Progenitor cell of endocrine pancreas (in vitro differentiated cells): ENCODE measurements around the gene APOO. TPM values are rescaled to one million over a fixed set of nuclear protein-coding genes. Genes with fewer than 3 reads are reported as not detected.
"Not testable (repeated sequence)": the region's sequence is repeated elsewhere in the genome, so short reads cannot be mapped to it uniquely, and the experiment has no call there.

Source experiments
- DNase-seq: peaks from one replicate; pipeline ENCODE4 v3.0.0; 2021; ENCODE audit warnings: low spot score; ENCODE audit not compliant: unreplicated experiment
- H3K27ac Mint-ChIP-seq: 2 replicates; pipeline ENCODE4 v1.8.0; 2021; ENCODE audit warnings: mild to moderate bottlenecking, moderate library complexity, mixed read lengths
- H3K27me3 Mint-ChIP-seq: 2 replicates; pipeline ENCODE4 v1.8.0; 2021; ENCODE audit warnings: mixed read lengths
- H3K36me3 Mint-ChIP-seq: 2 replicates; pipeline ENCODE4 v1.8.0; 2022; ENCODE audit warnings: mixed read lengths; ENCODE audit not compliant: insufficient read depth
- H3K4me1 Mint-ChIP-seq: 2 replicates; pipeline ENCODE4 v1.8.0; 2021; ENCODE audit warnings: low read depth, mixed read lengths
- H3K4me3 Mint-ChIP-seq: 2 replicates; pipeline ENCODE4 v1.8.0; 2021; ENCODE audit warnings: low read depth, mild to moderate bottlenecking, moderate library complexity, mixed read lengths
- H3K9me3 Mint-ChIP-seq: 2 replicates; pipeline ENCODE4 v1.8.0; 2021; ENCODE audit warnings: low read depth, mixed read lengths
- total RNA-seq: library from RNA; stranded (reverse); gene quantifications from 2 replicates; pipeline ENCODE4 v1.2.1, GENCODE V29; 2021
- TF ChIP-seq, protein P1 (sequence below): fragments of 200-600 bp; sonication (generic); IDR thresholded peaks from one replicate; pipeline ENCODE4 v1.5.0; 2021; ENCODE audit warnings: antibody characterized with exemption, mild to moderate bottlenecking; ENCODE audit not compliant: unreplicated experiment

Gene APOO
- total RNA-seq, 1 donor from 2014 or later, result 75.9 TPM

DNA sequence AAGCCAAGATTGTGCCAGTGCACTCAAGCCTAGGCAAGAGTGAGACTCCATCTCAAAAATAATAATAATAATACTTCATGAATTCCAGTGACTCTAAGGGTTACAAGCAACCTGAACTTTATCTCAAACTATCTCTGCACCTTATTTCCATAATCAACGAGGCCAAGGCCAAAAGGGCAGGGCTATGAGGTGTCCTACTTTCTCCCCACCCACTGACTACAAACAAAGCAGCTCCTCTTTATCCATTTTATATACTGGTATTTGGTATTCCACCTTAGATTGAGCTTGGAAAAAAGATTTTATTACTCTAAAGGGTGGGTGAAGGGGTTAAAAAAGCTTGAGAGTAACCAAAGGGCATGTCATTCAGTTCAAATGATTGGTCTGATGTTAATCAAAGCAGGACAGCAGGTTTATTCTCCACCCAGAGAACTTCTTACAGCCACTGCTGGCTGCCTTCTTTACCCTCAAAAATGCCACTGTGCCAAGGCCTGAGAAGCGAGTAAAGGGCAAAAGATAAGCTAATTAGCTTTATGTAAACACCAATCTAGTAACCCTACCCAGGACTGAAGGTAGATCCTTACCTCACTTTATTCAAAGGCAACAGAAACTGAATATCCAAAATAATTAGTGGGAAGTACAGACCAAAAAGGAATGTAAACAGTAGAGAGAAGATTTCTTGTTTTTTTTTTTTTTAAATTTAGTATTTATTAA is 28.2 kb downstream of the APOO start:
- DNase-seq, result no peak
- no peak overlapping the region for H3K27ac Mint-ChIP-seq
- H3K4me3 Mint-ChIP-seq, result no peak overlapping the region
- peaks cover 3% of the 10 kb centered on the region for H3K36me3 Mint-ChIP-seq
- H3K9me3 Mint-ChIP-seq, result no peaks in the 10 kb centered on the region
- no peaks in the 10 kb centered on the region for H3K27me3 Mint-ChIP-seq
- H3K4me1 Mint-ChIP-seq, result peaks cover 6% of the 10 kb centered on the region
- TF ChIP-seq, protein P1, sequence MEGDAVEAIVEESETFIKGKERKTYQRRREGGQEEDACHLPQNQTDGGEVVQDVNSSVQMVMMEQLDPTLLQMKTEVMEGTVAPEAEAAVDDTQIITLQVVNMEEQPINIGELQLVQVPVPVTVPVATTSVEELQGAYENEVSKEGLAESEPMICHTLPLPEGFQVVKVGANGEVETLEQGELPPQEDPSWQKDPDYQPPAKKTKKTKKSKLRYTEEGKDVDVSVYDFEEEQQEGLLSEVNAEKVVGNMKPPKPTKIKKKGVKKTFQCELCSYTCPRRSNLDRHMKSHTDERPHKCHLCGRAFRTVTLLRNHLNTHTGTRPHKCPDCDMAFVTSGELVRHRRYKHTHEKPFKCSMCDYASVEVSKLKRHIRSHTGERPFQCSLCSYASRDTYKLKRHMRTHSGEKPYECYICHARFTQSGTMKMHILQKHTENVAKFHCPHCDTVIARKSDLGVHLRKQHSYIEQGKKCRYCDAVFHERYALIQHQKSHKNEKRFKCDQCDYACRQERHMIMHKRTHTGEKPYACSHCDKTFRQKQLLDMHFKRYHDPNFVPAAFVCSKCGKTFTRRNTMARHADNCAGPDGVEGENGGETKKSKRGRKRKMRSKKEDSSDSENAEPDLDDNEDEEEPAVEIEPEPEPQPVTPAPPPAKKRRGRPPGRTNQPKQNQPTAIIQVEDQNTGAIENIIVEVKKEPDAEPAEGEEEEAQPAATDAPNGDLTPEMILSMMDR, result no peak

DNA sequence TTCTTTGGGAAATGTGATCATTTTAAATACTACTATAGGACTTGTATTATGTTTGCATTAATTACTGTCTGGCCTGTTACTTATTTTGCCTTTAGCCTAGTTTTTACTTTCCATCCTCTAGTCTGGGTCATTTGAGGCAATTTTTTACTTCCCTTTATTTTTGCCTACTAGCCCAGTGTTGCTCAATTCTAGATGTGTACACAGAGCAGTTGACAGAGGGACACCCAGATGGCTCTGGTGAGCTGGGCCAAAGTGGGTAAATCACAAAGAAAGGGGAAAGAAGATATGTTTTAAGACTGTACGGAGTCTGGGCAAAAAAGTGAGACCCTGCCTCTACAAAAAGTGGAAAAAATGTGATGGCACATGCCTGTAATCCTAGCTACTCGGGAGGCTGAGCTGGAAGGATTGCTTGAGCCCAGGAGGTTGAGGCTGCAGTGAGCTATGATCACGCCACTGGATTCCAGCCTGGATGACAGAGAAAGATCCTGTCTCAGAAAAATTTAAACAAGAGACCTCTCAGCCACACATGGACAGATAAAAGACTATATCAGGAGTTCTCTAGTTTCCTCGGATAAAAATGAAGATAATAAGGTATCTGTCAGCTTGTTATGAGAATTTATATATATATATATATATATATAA is 35.7 kb downstream of the APOO start:
- Mint-ChIP-seq H3K4me1 (peaks cover 3% of the 10 kb centered on the region), H3K4me3 (no peak overlapping the region), H3K9me3 (no peaks in the 10 kb centered on the region), H3K36me3 (peaks cover 19% of the 10 kb centered on the region), H3K27ac (no peak overlapping the region), H3K27me3 (no peaks in the 10 kb centered on the region)
- no peak for DNase-seq
- TF ChIP-seq, protein P1, result no peak

DNA sequence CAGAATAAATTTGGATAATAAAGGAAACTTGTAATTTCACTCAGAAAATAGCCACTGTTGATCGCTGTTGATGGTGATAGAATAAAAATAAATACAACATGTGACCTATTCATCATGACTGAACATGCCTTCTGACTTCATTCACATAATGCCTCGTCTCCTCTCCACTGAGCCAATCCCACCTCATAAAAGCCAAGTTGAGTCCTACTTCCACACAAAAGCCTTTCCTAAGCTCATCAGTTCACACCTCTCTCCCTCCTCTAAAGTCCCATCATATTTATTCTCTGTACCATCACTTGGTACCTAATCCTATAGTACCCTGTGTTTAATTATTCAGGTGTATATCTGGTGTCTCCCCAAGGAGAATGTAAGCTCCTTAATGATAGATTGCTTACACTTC is 37.7 kb downstream of the APOO start:
- Mint-ChIP-seq H3K4me1 (peaks cover 3% of the 10 kb centered on the region), H3K4me3 (no peak overlapping the region), H3K36me3 (peaks cover 28% of the 10 kb centered on the region), H3K9me3 (peaks cover 3% of the 10 kb centered on the region), H3K27me3 (no peaks in the 10 kb centered on the region), H3K27ac (no peak overlapping the region)
- TF ChIP-seq, protein P1, result no peak
- DNase-seq, result no peak

DNA sequence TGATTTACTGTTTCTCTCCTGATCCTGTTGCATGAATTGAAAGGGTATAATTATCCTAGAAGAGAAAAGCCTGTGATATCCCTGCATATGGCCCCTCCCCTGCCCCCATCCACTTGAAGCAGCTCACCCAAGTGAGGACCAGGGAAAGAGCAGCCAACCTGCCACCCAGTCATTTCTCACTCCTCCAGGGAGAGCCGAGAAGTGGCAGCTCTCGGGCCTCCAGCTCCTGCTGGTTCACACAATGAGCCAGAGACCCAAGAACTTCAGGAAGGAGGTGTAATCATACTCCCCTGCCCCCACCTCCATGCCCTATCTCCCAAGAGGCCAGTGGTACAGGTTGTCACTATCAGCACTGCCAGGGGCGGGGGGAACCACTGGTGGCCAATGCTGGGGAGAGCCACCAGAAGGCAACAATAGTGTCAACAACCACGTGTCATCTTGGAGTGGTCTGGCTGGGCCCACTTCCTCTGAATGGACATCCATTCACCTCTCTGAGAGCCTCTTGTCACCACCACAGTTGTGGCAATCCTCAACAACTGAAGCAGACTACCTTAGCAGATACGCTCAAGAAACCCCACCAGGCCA is 42.9 kb downstream of the APOO start:
- Mint-ChIP-seq H3K36me3 (peaks cover 25% of the 10 kb centered on the region), H3K27me3 (no peaks in the 10 kb centered on the region), H3K4me1 (peaks cover 2% of the 10 kb centered on the region), H3K4me3 (no peak overlapping the region), H3K9me3 (peaks cover 3% of the 10 kb centered on the region), H3K27ac (no peak overlapping the region)
- no peak for DNase-seq
- TF ChIP-seq, protein P1, result no peak

DNA sequence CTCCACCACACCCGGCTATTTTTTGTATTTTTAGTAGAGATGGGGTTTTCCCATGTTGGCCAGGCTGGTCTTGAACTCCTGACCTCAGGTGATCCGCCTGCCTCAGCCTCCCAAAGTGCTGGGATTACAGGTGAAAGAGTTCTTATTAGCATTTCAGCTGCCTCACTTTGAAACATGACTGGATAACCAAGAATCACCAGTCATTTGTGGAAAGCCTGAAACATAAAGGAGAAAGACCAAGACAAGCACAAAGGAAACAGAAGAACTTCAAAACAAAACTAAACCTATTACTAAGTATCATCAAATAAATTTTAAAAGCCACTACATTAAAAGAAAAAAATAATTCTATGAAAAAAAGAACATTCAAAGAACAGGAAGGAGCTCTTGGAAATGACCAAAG is 45.8 kb downstream of the APOO start:
- H3K27ac Mint-ChIP-seq, H3K27me3 Mint-ChIP-seq: not testable (repeated sequence)

More for the DNA sequence above, 45.8 kb downstream of the APOO start:
- not testable (repeated sequence) for H3K4me3 Mint-ChIP-seq, H3K9me3 Mint-ChIP-seq, H3K4me1 Mint-ChIP-seq, DNase-seq
- peaks cover 23% of the 10 kb centered on the region for H3K36me3 Mint-ChIP-seq
